Posterior vena cava (tissue), 2 donors: ENCODE measurements around the gene DAZAP2. TPM values are rescaled to one million over a fixed set of nuclear protein-coding genes. Genes with fewer than 3 reads are reported as not detected.
A peak's percentile ranks its signal among the peaks of the same experiment; 100 is the strongest.

Source experiments
- DNase-seq: peaks from one replicate; pipeline ENCODE4 v3.0.0-alpha.2; 2020; ENCODE audit warnings: low spot score
- intact Hi-C, 2 donors: fragments of 100-400 bp; cut with DNase I; formaldehyde crosslinking; loops; one replicate each; pipeline versions ENCODE4 v1.14.1 to v1.14.2; 2022 to 2023
- long read RNA-seq, 2 donors: library from polyadenylated mRNA; unstranded; transcript quantifications; one replicate each; pipeline ENCODE4 v2.0.0, GENCODE V29; 2020 to 2021
- total RNA-seq, 2 donors: library from RNA; stranded (reverse); fragmentation: NEBNext Ultra II Directional; extraction: Animal tissue kit (Norgen Biotek cat#: 25700); gene quantifications; one replicate each; pipeline ENCODE4 v1.2.1, GENCODE V29; 2021
- donor health status: DM: yes; HTN: yes; CAD: no.
- donor health status: DM: yes; HTN: yes; CAD: no.

Gene DAZAP2, protein sequence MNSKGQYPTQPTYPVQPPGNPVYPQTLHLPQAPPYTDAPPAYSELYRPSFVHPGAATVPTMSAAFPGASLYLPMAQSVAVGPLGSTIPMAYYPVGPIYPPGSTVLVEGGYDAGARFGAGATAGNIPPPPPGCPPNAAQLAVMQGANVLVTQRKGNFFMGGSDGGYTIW
- 100 to 1,000 TPM; 156 to 169 TPM for total RNA-seq
- long read RNA-seq, donor 1, transcript DAZAP2-201 (4 exons, 2,598 nt): major isoform, 47 of 68 reads
- long read RNA-seq, donor 1, partial matches to known transcripts: 1 of 68 reads
- long read RNA-seq, donor 1, other reads (novel, unspliced or antisense): 17 of 68 reads
- long read RNA-seq, donor 2, transcript DAZAP2-202 (4 exons, 1,117 nt): minor isoform, 7 of 431 reads
- long read RNA-seq, donor 2, transcript DAZAP2-214 (2 exons, 3,664 nt): minor isoform, 5 of 431 reads
- long read RNA-seq, donor 2, transcript DAZAP2-201 (4 exons, 2,598 nt): major isoform, 368 of 431 reads
- long read RNA-seq, donor 2, partial matches to known transcripts: 1 of 431 reads
- long read RNA-seq, donor 2, other reads (novel, unspliced or antisense): 45 of 431 reads

DNA sequence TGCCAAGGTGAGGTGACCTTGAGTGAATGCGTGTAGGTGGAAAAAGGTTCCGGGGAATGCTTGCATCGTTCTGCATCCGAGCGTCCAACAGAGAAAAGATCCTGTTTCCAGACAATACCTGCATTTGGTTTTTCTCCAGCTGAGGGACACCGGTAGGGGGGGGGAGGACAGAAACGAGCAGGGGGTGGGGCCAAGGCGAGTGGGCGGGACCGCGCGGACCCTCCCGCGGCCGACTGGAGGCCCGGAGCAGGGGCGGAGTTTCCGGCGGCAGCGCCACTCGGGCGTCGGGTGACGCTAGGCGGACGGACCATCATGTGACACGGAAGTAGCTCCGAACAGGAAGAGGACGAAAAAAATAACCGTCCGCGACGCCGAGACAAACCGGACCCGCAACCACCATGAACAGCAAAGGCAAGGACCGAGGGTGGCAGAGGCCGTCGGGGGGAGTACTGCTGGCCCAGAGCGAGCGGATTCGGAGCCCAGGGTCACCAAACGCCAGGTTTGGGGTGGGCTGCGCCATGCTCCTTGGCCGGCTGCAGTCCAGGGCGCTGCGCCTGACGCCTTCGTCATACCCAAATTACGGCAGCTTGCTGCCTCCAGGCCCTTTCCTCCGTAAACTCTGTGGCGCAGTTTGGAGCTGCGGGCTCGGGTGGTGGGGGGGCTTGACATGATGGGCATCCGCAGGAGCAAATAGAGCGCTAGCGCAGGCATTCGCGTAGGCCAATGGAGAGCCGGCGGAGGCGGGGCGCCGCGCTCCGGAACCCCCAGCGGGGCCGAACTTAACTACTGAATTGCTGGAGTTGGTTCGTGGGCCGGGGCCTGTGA, at the start of gene DAZAP2:
DAZAP2 (plus strand) TSS at position 317 of the 825 bp plus-strand sequence; CDS start at position 399, 82 bp downstream.
- intact Hi-C loops: no loop called here
- DNase-seq: peak; percentile 99

DNA sequence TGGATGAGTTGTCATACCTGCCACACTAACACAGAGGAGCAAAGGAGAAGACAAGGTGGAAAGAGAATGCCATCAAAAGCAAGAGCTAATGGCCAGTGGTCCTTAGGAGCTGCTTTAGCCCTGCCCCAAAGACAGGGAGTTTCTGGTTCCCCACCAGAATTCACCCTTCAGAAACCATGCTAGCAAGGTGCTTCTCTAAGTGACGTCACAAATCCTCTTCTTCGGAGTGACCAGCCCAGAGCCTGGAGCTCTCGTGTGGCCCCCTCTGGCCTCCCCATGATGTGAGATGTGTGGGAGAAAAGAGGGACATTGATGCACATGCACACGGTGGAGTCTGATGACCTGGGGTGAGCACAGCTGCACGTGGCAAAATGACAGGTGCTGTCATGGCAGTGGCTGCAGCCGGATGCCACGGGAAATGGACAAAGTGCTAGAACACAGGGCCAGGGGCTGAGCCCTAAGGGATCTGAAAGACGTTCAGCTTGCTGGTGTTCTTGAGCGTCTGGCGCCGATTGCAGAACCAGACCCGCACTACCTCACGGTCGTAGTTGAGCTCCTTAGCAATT, 48.8 kb upstream of the DAZAP2 start:
- DNase-seq: peak; percentile 47
- intact Hi-C loops: no loop called here

DNA sequence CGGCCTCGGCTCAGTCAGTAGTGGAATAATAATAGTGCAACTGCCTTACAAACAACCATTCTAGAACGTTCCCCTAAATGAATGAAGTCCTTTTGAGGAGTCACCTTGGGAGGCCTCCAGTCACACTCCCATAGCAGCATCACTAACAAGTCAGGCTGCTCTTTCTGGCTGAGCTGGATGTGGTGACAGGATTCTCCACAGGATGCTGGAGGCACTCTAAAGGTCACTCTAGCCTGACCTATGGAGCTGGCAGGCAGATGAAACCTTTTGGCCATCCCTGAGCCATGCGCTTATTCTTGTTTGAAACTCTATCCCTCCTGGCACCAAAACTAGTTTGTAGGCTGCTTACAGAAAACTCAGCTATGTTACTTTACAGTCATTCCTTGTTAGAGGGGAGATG, 47.8 kb upstream of the DAZAP2 start:
- intact Hi-C loops: no loop called here
- peak; percentile 17 for DNase-seq

DNA sequence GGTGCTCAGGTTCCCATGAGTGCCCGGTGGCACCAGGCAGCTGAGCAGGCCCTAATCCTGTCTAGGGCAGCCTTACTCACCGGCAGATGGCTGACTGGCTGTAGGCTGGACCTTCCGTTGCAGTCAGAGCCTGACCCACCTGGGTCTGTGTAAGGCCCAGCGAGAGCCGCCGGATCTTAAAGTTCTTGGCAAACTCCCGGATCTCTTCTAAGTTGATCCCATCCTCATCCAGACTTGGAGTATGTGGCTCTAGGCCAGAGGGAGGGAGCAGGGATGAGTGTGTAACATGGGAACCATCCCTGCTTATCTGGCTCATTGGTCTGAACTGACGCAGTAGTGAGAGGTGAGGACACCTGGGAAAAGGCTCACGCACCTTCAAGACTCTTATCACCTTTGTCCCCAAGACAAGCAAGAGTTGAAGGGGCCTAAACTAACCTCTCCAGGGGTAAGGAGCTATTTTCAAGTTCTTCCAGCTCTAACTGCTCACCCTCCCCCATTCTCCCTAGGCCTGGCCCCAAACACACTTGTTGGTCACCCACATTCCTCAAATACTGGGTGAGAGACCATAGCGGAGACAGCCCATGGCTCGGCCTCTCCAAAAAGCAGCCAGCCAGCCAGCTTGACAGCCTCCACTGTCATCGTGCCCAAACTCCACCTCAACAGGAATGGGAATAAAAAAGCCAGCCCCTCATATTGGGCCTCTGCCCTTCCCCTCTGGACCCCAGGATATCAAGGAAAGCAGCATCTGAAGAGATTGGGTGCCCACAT, 46.9 kb upstream of the DAZAP2 start:
- intact Hi-C loops: no loop called here
- DNase-seq: peak; percentile 37

DNA sequence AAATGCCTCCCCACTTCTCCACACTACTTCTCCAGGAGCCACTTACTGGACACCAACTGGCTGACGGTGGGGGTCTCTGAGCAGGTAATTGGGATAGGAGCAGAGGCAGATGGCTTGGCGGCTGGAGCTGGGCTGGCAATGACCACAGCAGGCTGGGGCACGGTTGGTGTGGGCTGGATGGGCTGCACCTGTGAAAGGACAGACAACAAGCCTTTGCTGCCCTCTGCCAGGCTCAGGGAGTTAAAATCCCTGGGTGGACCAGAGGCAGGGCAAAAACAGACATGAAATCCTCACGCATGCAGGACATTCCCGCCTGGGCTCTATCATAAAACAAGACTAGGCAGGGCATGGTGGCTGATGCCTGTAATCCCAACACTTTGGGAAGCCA, 46.3 kb upstream of the DAZAP2 start:
- DNase-seq: peak; percentile 20
- intact Hi-C loops: no loop called here

DNA sequence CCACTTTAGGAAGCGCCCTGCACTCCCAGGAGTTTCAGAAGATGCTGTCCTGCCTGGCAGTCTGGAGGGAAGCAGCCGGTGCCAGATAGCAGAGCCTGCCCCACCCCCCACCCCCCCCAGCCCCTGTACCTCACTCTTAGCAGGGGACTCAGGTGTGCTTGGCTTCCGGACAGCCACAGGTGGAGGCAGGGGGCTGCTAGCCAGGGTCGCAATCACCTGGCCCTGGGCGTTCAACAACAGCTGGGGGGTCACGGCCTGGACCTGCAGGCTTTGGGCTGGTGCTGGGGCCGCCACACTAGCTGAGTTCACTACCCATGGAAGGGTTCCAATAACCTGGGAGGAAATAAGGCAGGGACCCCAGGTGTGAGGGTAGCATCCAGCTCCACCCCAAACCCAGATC, 42.8 kb upstream of the DAZAP2 start:
- intact Hi-C loops: no loop called here
- DNase-seq: peak; percentile 58

DNA sequence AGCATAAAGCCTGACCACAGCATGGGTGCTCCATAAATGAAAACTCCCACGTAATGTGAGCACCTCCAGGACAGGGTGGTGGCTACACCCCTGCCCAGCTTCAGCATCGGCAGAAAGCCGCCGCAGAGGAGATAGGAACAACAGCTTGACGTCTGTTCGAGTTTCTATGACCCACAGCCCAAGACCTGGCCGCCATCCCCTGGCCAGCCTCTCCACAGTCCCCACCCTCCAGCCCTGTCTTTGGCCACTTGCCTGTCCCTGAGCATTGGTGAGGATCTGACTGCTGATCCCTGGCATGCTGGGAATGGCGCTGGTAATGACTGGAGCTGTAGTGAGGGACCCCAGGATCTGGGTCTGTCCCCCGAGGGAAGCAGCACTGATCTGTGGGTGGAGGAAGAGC, 42.1 kb upstream of the DAZAP2 start:
- peak; percentile 79 for DNase-seq
- intact Hi-C loops: no loop called here

DNA sequence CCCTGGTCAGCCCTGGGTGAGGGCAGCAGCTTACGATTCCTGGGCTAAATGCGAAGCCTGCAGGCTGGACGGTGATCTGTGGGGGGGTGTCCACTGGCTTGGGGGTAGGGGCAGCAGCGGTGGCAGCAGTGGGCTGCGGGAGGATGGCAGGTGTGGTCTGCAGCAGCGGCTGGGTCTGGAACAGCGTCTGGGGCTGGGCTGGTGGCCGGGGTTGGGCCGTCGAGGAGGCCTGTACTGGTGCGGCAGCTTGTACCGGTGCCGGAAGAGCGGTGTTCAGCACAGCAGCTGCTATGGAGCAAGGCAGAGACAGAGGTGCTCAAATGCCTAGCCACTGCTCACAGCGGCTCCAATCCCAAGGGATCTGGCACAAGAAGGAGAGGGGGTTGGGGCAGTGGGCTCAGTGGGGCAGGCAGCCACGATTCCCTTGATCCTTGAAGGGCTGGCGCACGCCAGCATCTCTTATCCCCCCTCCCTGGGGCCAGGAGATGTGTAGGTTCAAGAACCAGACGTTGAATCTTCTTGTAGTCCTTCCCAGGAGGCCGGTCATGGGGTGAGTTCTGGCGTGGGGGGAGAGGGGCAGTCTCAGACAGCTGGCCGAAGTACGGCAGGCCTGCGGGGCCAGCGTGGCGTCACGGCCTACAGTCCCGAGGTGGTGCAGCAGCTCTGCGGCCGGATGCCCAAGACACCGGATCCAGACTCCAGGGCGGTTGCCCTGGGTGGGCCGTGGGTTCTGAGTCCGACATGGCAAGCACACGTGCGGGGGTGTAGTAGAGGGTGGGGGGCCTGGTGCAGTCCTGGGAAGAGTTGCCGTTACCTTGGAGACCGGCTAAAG, 40.7 kb upstream of the DAZAP2 start:
- intact Hi-C loops: no loop called here
- peak; percentile 68 for DNase-seq

DNA sequence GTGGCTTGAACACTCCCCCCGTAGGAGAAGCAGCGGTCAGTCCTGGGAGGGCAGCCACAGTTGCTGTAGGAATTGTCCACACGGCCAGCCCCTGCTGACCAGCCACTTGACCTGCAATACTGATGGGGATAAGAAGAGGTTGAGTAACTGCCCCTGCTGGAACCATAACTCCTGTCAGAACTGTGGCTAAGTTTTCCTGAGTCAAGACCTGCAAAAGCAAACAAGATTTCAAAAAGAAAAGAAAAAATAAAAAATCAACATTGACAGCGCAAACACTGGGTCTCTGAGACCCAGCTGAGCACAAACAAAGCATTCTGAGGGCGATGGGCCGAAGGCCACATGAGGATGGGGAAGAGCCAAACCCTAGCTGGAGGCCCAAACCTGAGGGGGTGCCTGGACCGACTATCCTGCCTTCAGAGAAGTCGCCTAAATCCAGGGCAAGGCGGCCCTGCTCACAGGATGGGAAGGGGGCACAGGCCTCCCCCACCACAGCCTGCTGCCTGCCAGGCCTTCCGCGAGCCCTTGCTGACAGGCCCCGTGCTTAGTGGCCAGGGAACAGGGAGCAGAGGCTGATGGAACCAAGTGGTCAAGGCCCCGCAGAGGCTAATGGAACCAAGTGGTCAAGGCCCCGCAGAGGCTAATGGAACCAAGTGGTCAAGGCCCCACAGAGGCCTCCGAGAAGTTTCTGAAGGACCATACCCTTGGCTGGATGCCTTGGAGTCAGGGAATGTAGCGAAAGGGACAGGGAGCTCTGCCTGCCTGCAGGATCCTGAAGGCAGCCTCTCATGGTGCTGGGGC, 39.9 kb upstream of the DAZAP2 start:
- peak; percentile 68 for DNase-seq
- intact Hi-C loops: no loop called here

DNA sequence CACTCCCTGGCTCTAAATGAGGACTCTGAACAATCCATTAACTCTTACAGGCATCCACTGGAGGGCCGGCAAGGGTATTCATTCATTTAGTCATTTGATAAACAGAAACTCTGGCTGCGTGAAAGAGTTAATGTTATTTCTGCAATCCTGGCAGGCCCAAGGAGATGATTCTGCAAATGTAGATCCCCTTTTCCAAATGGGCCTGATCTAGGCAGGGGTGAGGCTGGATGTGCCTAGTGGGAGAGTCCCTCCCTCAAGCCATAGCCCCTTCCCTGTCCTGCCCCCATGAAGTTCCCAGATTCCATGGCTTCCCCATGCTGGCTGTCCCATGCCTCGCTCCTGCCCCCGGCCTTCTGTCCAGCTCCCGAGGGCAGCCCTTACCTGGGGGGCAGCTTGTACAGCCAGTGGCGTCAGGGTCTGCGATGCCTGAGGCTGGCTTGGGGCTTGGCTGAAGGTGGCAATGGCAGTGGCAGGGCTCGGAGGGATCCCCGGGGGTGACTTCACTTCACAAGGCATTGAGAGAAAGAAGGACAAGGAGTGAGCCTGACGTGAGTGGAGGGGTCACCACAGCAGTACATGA, 39.2 kb upstream of the DAZAP2 start:
- intact Hi-C loops: no loop called here
- peak; percentile 71 for DNase-seq

DNA sequence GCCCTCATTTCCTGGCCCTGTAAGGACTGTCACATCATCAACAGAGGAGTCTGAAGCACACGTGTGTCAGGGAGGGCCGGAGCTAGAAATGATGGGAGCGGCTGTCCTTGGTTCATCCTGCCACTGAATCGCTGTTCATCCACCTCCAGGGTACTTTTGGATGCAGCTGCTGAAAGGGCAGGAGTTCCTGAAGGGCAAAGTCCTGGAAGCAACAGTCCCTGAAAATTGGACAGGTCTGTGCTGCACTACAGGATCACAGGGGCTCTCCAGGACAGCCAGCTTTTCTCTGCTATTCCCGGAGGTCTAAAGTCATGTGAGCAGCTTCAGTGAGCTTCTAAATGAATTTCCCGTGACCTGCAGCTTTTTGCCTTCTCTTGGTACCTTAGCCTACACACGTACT, 38.5 kb upstream of the DAZAP2 start:
- peak; percentile 5 for DNase-seq
- intact Hi-C loops: no loop called here

DNA sequence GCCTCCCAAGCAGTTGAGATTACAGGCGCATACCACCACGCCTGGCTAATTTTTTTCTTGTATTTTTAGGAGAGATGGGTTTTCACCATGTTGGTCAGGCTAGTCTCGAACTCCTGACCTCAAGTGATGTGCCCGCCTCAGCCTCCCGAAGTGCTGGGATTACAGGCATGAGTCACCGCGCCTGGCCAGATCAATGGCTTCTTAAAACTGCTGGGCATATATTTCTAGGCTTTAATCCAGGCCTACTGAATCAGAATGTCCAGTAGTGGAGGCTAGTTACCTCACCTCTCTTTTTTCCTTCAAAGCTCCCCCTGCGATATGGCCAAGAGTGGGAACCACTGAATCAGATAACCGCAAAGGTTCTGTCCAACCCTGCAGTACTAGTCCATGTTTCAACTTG, 37.8 kb upstream of the DAZAP2 start:
- peak; percentile 26 for DNase-seq
- intact Hi-C loops: no loop called here

DNA sequence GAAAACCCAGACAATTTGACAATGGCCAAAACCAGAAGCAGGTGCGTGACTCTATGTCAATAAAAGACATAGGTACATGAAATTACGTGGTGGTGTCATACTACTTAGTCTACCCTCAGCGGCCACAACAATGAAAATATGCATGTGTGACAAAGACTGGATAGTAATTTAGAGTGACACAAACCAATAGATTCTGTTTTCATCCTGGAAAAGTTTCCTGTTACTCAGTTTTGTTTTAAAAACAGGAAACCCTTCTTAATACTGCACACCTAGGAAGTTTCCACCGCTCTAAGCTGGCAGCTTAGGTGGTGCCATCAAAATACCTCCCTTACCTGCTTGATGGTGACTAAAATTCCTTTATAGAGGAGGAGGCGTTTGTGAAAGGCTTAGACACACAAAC, 35.9 kb upstream of the DAZAP2 start:
- intact Hi-C loops: no loop called here
- peak; percentile 3 for DNase-seq

DNA sequence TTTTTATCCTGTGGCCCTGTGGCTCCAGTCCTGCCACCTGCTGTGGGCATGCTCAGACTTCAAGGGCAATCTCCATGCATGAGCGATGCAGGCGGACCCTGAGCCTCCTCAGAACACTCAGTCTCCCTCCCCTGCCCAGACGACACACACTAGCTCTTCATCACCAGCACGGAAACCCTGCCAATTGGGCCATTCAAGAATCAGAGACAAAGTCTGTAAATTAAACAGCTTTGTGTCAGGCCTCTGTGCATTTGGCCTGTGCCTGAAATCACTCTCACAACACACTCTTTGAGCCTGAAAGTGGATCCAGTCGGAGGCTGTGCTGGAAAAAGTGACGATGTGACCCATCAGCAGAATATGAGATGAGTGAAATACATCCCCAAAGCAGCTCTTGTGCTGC, 33.3 kb upstream of the DAZAP2 start:
- DNase-seq: peak; percentile 3
- intact Hi-C loops: no loop called here

DNA sequence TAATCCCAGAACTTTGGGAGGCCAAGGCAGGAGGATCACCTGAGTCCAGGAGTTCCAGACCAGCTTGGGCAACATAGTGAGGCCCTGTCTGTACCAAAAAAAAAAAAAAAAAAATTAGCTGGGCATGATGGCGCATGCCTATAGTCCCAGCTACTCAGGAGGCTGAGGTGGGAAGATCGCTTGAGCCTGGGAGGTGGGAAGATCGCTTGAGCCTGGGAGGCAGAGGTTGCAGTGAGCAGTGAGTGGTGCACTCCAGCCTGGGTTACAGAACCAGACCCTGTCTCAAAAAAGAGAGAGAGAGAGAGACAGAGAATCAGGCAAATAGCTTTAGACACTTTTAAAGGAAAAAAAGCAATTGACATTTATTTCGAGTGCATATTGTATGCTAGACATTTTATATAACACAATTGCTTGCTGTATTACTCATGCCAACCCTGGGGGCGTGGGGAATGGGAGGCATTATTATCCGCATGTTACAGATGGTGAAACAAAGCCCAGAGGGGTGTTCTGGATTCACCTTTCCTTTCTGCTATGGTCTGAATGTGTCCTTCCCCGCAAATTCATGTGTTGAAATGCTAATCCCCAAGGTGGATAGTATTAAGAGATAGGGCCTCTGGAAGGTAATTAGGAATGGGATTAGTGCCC, 30.5 kb upstream of the DAZAP2 start:
- intact Hi-C loops: no loop called here
- DNase-seq: peak; percentile 24

DNA sequence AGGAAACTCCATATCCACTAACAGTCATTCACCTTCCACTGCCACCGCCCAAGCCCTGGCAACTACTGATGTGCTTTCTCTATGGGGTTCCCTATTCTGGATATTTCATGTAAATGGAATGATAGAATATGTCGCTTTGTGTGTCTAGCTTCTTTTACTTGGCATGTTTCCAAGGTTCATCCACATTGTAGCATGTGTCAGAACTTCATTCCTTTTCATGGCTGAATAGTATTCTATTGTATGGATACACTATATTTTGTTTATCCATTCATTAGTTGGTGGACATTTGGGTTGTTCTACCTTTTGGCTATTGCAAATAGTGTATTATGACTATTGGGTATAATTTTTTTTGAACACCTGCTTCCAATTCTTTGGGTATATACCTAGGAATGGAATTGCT, 29.4 kb upstream of the DAZAP2 start:
- no peak for DNase-seq
- intact Hi-C loops: no loop called here
